Ishikawa (cell line): ENCODE measurements around the gene SLC15A3.

Experiments used
- CEBPB ChIP-seq: IDR thresholded peaks from 2 replicates; pipeline ENCODE4 v1.6.1; 2012
- CREB1 ChIP-seq: IDR thresholded peaks from 2 replicates; pipeline ENCODE4 v1.6.1; 2012; ENCODE audit warnings: low read depth
- EGR1 ChIP-seq: IDR thresholded peaks from 2 replicates; pipeline ENCODE4 v1.6.1; 2012
- EP300 ChIP-seq: IDR thresholded peaks from 2 replicates; pipeline ENCODE4 v1.6.1; 2012; ENCODE audit warnings: borderline replicate concordance
- FOXM1 ChIP-seq: IDR thresholded peaks from 2 replicates; pipeline ENCODE4 v1.6.1; 2012; ENCODE audit warnings: low read depth, borderline replicate concordance
- NFIC ChIP-seq: IDR thresholded peaks from 2 replicates; pipeline ENCODE4 v1.6.1; 2012
- RAD21 ChIP-seq: IDR thresholded peaks from 2 replicates; pipeline ENCODE4 v1.6.1; 2012; ENCODE audit warnings: low read depth
- REST ChIP-seq: IDR thresholded peaks from 2 replicates; pipeline ENCODE4 v1.6.1; 2012; ENCODE audit warnings: low read depth, mild to moderate bottlenecking
- TAF1 ChIP-seq: IDR thresholded peaks from 2 replicates; pipeline ENCODE4 v1.6.1; 2012; ENCODE audit warnings: low read depth, mild to moderate bottlenecking
- TCF12 ChIP-seq: IDR thresholded peaks from 2 replicates; pipeline ENCODE4 v1.6.1; 2012; ENCODE audit warnings: low read depth
- TEAD4 ChIP-seq: IDR thresholded peaks from 2 replicates; pipeline ENCODE4 v1.6.1; 2012
- YY1 ChIP-seq: IDR thresholded peaks from 2 replicates; pipeline ENCODE4 v1.6.1; 2012; ENCODE audit warnings: low read depth
- ZBTB7A ChIP-seq: IDR thresholded peaks from 2 replicates; pipeline ENCODE4 v1.6.1; 2012; ENCODE audit warnings: low read depth

GRCh38 chr11:60900673-60901404, 51.1 kb downstream of the SLC15A3 start:
- TF ChIP-seq REST: peak; percentile 46; the same call in 1 of the 2 replicates
- no peak for TF ChIP-seq EGR1
- TF ChIP-seq YY1: no peak
- no peak for TF ChIP-seq FOXM1
- TF ChIP-seq ZBTB7A: no peak
- no peak for TF ChIP-seq CEBPB
- TF ChIP-seq EP300: no peak
- TF ChIP-seq CREB1: no peak
- no peak for TF ChIP-seq NFIC
- TF ChIP-seq TCF12: no peak
- no peak for TF ChIP-seq TAF1
- TF ChIP-seq RAD21: no peak
- TF ChIP-seq TEAD4: no peak
